Activated CD8-positive, alpha-beta T cell treated with anti-CD3 and anti-CD28 coated beads, Interleukin-2, amount 10 ng/mL, durations not matched to agents 7 days and 5 days (primary cell): ENCODE measurements around the gene TMEM169. TPM values are rescaled to one million over a fixed set of nuclear protein-coding genes. Genes with fewer than 3 reads are reported as not detected.
"Not testable (repeated sequence)": the region's sequence is repeated elsewhere in the genome, so short reads cannot be mapped to it uniquely, and the experiment has no call there.

Source experiments
- ATAC-seq: fragments of 150-1000 bp; cut with Tn5 transposase; one replicate; pipeline ENCODE4 v1.10.0; 2021; ENCODE audit warnings: moderate library complexity
- CTCF ChIA-PET: fragments of 350-600 bp; sonication (Branson Sonifier 250); formaldehyde crosslinking; loops from one replicate; lab custom pipeline; 2021; ENCODE audit warnings: antibody characterized with exemption; lab: Charles Lee
- POLR2A ChIA-PET: fragments of 350-600 bp; sonication (Branson Sonifier 250); formaldehyde crosslinking; loops from one replicate; lab custom pipeline; 2021; ENCODE audit warnings: antibody characterized with exemption; lab: Charles Lee
- DNase-seq: peaks from one replicate; pipeline ENCODE4 v3.0.0-alpha.2; 2020
- H3K27ac Mint-ChIP-seq: one replicate; pipeline ENCODE4 v1.8.0; 2021; ENCODE audit warnings: mild to moderate bottlenecking, mixed read lengths
- H3K27me3 Mint-ChIP-seq: one replicate; pipeline ENCODE4 v1.8.0; 2021; ENCODE audit warnings: low read depth, mixed read lengths
- H3K36me3 Mint-ChIP-seq: one replicate; pipeline ENCODE4 v1.8.0; 2021; ENCODE audit warnings: low read depth, mixed read lengths
- H3K4me1 Mint-ChIP-seq: one replicate; pipeline ENCODE4 v1.8.0; 2021; ENCODE audit warnings: low read depth, mixed read lengths
- H3K4me3 Mint-ChIP-seq: one replicate; pipeline ENCODE4 v1.8.0; 2021; ENCODE audit warnings: mild to moderate bottlenecking, mixed read lengths
- H3K9me3 Mint-ChIP-seq: one replicate; pipeline ENCODE4 v1.8.0; 2022; ENCODE audit warnings: mixed read lengths; ENCODE audit not compliant: insufficient read depth
- total RNA-seq, 2 experiments: library from RNA; stranded (reverse); gene quantifications; one replicate each; pipeline ENCODE4 v1.2.3, GENCODE V29; 2021

Gene TMEM169
- total RNA-seq, 2 experiments from 2014 or later, result 1.2 to 1.4 TPM

- no peak for ATAC-seq
- no peaks in the 10 kb centered on the region for H3K9me3 Mint-ChIP-seq
- H3K27me3 Mint-ChIP-seq, result no peaks in the 10 kb centered on the region
- POLR2A ChIA-PET, result interaction anchor here (1.0 kb wide), 1 partner anchor 10 kb away, joined by 5 read pairs; the partner anchor contains the start of genes PECR and TMEM169
- CTCF ChIA-PET, result interaction anchor here (1.0 to 4.1 kb wide), 5 partner anchors 10 to 52 kb away, joined by 3 to 22 read pairs (median 4); no protein-coding TSS in a partner anchor
- H3K36me3 Mint-ChIP-seq, result peaks cover 31% of the 10 kb centered on the region
- peaks cover 22% of the 10 kb centered on the region for H3K4me1 Mint-ChIP-seq
- H3K27ac Mint-ChIP-seq, result no peak overlapping the region
- H3K4me3 Mint-ChIP-seq, result no peak overlapping the region
- no peak for DNase-seq
Observed at GRCh38 chr2:216071111-216071851, 10.4 kb upstream of the TMEM169 start.

DNA sequence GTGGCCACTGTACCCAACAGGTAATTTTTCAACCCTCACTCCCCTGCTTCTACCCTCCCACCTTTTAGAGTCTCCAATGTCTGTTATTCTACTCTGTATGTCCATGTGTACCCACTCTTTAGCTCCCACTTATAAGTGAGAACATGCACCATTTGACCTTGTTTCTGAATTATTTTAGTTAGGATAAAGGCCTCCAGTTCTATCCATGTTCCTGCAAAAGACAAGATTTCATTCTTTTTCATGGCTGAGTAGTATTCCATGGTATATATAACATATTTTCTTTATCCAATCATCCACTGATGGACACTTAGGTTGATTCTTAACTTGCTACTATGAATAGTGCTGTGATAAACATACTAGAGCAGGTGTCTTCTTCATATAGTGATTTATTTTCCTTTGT is 9.2 kb upstream of the TMEM169 start:
- DNase-seq (no peak), ATAC-seq (no peak)
- peaks cover 22% of the 10 kb centered on the region for H3K4me1 Mint-ChIP-seq
- H3K27ac Mint-ChIP-seq, result no peak overlapping the region
- ChIA-PET CTCF (interaction anchor here (1.0 kb wide), 1 partner anchor 51 kb away, joined by 3 read pairs; no protein-coding TSS in a partner anchor), POLR2A (no interaction called here)
- H3K9me3 Mint-ChIP-seq, result no peaks in the 10 kb centered on the region
- no peak overlapping the region for H3K4me3 Mint-ChIP-seq
- H3K36me3 Mint-ChIP-seq, result peaks cover 28% of the 10 kb centered on the region
- no peaks in the 10 kb centered on the region for H3K27me3 Mint-ChIP-seq

GRCh38 chr2:216073773-216074172 is 7.9 kb upstream of the TMEM169 start:
- DNase-seq, result no peak
- no peaks in the 10 kb centered on the region for H3K9me3 Mint-ChIP-seq
- H3K4me3 Mint-ChIP-seq, result no peak overlapping the region
- H3K27ac Mint-ChIP-seq, result no peak overlapping the region
- CTCF ChIA-PET, result no interaction called here
- no peak for ATAC-seq
- no peaks in the 10 kb centered on the region for H3K27me3 Mint-ChIP-seq
- POLR2A ChIA-PET, result no interaction called here
- peaks cover 32% of the 10 kb centered on the region for H3K36me3 Mint-ChIP-seq
- peaks cover 22% of the 10 kb centered on the region for H3K4me1 Mint-ChIP-seq

DNA sequence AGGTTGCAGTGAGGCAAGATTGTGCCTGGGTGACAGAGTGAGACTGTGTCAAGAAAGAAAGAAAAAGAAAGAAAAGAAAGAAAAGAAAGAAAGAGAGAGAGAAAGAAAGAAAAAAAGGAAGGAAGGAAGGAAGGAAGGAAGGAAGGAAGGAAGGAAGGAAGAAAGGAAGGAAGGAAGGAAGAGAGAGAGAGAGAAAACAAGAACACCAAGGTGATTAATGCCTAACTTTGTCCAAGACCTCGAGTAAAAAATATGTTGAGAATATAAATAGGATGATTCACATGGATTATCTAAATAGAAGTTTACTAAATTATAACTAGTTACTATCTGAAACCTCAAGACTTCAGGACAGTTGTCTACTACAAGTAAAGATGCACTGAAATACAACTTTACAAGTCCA is 7.3 kb upstream of the TMEM169 start:
- H3K9me3 Mint-ChIP-seq, result no peaks in the 10 kb centered on the region
- no peak overlapping the region for H3K4me3 Mint-ChIP-seq
- H3K4me1 Mint-ChIP-seq, result peaks cover 23% of the 10 kb centered on the region
- ATAC-seq (no peak), DNase-seq (no peak)
- no peaks in the 10 kb centered on the region for H3K27me3 Mint-ChIP-seq
- ChIA-PET POLR2A (no interaction called here), CTCF (no interaction called here)
- peaks cover 29% of the 10 kb centered on the region for H3K36me3 Mint-ChIP-seq
- H3K27ac Mint-ChIP-seq, result no peak overlapping the region

- no peak overlapping the region for H3K27ac Mint-ChIP-seq
- POLR2A ChIA-PET, result interaction anchor here (1.0 kb wide), 1 partner anchor 16 kb away, joined by 3 read pairs; no protein-coding TSS in a partner anchor
- no peaks in the 10 kb centered on the region for H3K9me3 Mint-ChIP-seq
- H3K36me3 Mint-ChIP-seq, result peaks cover 29% of the 10 kb centered on the region
- H3K27me3 Mint-ChIP-seq, result no peaks in the 10 kb centered on the region
- H3K4me3 Mint-ChIP-seq, result no peak overlapping the region
- ATAC-seq (no peak), DNase-seq (no peak)
- CTCF ChIA-PET, result interaction anchor here (2.1 kb wide), 1 partner anchor 35 kb away, joined by 7 read pairs; no protein-coding TSS in a partner anchor
- H3K4me1 Mint-ChIP-seq, result peaks cover 23% of the 10 kb centered on the region
Observed at GRCh38 chr2:216074794-216075193, 6.9 kb upstream of the TMEM169 start.

DNA sequence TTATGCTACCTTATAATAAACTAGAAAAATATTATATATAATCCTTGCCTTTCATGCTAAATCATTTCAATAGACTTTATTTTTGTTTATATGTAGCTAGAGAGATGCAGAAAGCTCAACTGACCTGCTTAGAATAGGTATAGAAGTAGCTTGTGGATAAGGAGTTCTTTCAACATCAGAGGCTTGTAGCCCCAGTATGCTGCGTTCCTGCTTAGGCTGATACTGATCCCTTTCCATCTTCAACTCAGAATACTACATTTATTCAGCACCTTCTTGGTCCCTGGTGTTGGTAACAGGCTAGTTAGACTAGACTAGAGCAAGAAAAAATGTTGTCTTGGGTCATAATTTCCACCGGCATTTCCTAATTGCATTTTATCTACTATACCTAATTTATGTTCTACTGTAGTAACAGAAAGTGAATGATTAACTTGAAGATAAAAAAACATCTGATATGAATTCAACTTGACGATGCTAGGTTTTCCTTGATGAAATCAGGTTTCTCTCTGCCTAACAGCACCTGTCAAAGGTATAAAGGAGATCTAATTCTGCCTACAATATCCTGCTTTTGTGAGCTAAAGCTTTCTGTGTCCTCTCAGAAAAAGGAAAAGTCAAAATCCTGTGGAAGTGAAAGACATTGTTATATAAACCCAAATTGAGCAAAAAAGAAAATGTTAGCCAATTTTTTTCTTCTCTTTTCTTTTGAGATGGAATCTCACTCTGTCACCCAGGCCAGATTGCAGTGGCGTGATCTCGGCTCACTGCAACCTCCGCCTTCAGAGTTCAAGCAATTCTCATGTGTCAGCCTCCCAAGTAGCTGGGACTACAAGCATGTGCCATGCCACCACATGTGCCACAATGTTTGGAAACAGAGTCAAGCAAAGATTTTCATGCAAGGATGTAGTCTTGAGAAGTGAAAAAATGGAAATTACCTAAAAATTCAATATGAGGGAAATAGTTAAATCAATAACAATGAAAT is 5.9 kb upstream of the TMEM169 start:
- Mint-ChIP-seq H3K4me1 (peaks cover 28% of the 10 kb centered on the region), H3K9me3 (no peaks in the 10 kb centered on the region), H3K36me3 (peaks cover 29% of the 10 kb centered on the region), H3K27me3 (no peaks in the 10 kb centered on the region), H3K4me3 (no peak overlapping the region), H3K27ac (no peak overlapping the region)
- no peak for ATAC-seq
- no peak for DNase-seq
- ChIA-PET CTCF (interaction anchor here (1.1 to 2.1 kb wide), 2 partner anchors 34 to 42 kb away, joined by 4 to 7 read pairs; no protein-coding TSS in a partner anchor), POLR2A (interaction anchor here (1.0 kb wide), 2 partner anchors 17 to 18 kb away, joined by 3 read pairs; no protein-coding TSS in a partner anchor)

DNA sequence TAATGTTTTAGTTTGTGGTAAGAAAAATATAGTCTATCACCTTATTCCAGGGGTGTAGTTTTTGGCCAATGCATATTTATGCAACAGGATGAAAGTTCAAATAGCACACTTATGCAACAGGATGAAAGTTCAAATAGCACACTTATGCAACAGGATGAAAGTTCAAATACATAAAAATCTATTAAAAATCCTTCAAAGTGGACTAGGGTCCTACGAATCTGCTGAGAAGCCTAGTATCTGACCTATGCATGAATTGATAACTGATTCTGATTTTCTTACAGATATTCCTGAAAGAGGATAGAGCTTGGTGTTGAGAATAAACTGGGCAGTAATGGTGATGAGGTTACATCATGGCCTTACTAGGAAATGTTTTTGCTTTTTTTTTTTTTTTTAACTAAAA is 2.9 kb upstream of the TMEM169 start:
- POLR2A ChIA-PET, result no interaction called here
- Mint-ChIP-seq H3K4me3 (no peak overlapping the region), H3K4me1 (peaks cover 51% of the 10 kb centered on the region), H3K27me3 (no peaks in the 10 kb centered on the region), H3K27ac (no peak overlapping the region), H3K9me3 (no peaks in the 10 kb centered on the region), H3K36me3 (peaks cover 29% of the 10 kb centered on the region)
- ATAC-seq (no peak), DNase-seq (no peak)
- CTCF ChIA-PET, result no interaction called here

- POLR2A ChIA-PET, result interaction anchor here (2.2 kb wide), 1 partner anchor 29 kb away, joined by 13 read pairs; the partner anchor contains the start of gene XRCC5
- not testable (repeated sequence) for H3K9me3 Mint-ChIP-seq, ATAC-seq, H3K27ac Mint-ChIP-seq, H3K27me3 Mint-ChIP-seq, H3K4me3 Mint-ChIP-seq, DNase-seq
- Mint-ChIP-seq H3K36me3 (peaks cover 18% of the 10 kb centered on the region), H3K4me1 (peaks cover 51% of the 10 kb centered on the region)
- CTCF ChIA-PET, result interaction anchor here (1.9 to 6.6 kb wide), 3 partner anchors 14 to 29 kb away, joined by 6 to 76 read pairs (median 35); partner anchors contain the start of gene XRCC5
Observed at GRCh38 chr2:216080048-216080447, 1.7 kb upstream of the TMEM169 start.

DNA sequence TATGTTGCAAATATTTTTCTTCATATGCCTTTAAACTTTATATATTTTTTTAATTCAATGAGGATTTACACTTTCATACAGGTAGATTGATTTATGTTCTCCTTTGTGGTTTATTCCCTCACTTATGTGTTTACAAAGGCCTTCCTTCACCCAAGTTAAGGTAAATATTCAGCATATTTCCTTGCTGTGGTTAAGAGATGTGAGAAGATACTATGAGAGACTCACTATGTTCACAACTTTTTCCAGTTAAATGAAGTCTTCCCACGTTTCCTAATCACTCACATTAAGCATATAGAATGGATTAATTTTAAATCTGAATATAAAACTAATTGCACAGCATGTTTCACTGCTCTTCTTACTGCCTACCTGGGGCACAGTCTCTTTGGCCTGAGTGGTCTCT is 707 bp upstream of the TMEM169 start:
- DNase-seq (no peak), ATAC-seq (no peak)
- ChIA-PET CTCF (interaction anchor here (0.7 to 6.6 kb wide), 9 partner anchors 10 to 61 kb away, joined by 3 to 76 read pairs (median 6); partner anchors contain the start of gene XRCC5), POLR2A (interaction anchor here (1.0 to 2.2 kb wide), 3 partner anchors 11 to 33 kb away, joined by 3 to 13 read pairs (median 5); partner anchors contain the start of gene XRCC5)
- Mint-ChIP-seq H3K36me3 (peaks cover 11% of the 10 kb centered on the region), H3K9me3 (no peaks in the 10 kb centered on the region), H3K4me1 (peaks cover 52% of the 10 kb centered on the region), H3K4me3 (peak overlapping the region; percentile 92), H3K27ac (peak overlapping the region; percentile 83), H3K27me3 (no peaks in the 10 kb centered on the region)

DNA sequence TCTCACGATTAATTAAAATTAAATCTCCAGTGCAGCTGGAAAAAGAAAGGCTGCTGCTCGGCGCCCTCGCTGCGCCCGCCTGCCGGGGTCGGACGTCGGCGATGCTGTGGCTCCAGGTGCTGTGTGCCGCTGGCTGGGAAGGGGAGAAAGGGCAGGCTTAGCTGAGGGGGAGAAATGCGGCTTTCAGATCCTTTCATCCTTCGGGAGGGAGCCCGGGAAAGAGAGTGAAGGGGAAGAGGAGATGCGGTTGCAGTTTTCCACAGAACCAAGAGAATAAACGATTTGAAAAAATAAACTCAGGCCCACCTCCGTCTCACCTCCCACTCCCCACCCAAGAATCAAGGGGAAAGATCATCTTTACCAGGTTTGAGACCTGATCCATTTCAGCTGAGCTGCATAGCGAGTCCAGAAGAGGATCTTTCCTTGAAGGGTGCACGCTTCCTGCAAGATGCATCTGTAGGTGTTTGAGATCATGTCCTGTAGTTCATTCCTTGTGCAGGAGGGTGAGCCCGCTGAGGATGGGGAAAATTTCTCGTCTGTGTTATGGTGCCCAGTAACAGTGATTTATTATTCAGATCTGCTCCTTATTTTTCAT is 495 bp downstream of the TMEM169 start:
- Mint-ChIP-seq H3K27me3 (no peaks in the 10 kb centered on the region), H3K27ac (peak overlapping the region; percentile 83), H3K4me1 (peaks cover 54% of the 10 kb centered on the region), H3K4me3 (peak overlapping the region; percentile 92), H3K9me3 (no peaks in the 10 kb centered on the region), H3K36me3 (peaks cover 9% of the 10 kb centered on the region)
- CTCF ChIA-PET, result interaction anchor here (1.1 to 6.6 kb wide), 8 partner anchors 9 to 50 kb away, joined by 3 to 76 read pairs (median 10); partner anchors contain the start of gene XRCC5
- POLR2A ChIA-PET, result interaction anchor here (0.8 to 2.2 kb wide), 4 partner anchors 9 to 27 kb away, joined by 3 to 13 read pairs (median 4); partner anchors contain the start of gene XRCC5
- peak; percentile 22 for ATAC-seq
- no peak for DNase-seq
